GM19372 (cell line): ENCODE data around the gene GAS7.
"Not testable (repeated sequence)": the region's sequence is repeated elsewhere in the genome, so short reads cannot be mapped to it uniquely, and the experiment has no call there.

Experiments
- ATAC-seq: cut with Tn5 transposase; IDR thresholded peaks from one replicate; pipeline ENCODE4 v1.9.1; 2021; ENCODE audit warnings: mild to moderate bottlenecking, low read depth, moderate library complexity; ENCODE audit not compliant: unreplicated experiment

Gene GAS7

GRCh38 chr17:10057466-10057865, 140.9 kb downstream of the GAS7 start:
- not testable (repeated sequence) for ATAC-seq

GRCh38 chr17:10055262-10055975, 143.0 kb downstream of the GAS7 start:
- ATAC-seq: no peak

GRCh38 chr17:10053782-10054540, 144.4 kb downstream of the GAS7 start:
- ATAC-seq: no peak

- no peak for ATAC-seq
Observed at GRCh38 chr17:10052106-10052813, 146.1 kb downstream of the GAS7 start.

GRCh38 chr17:10051112-10051511, 147.3 kb downstream of the GAS7 start:
- no peak for ATAC-seq

GRCh38 chr17:10050597-10051101, 147.8 kb downstream of the GAS7 start:
- ATAC-seq: no peak

- no peak for ATAC-seq
Observed at GRCh38 chr17:10048629-10049350, 149.6 kb downstream of the GAS7 start.

GRCh38 chr17:10046786-10047785, 151.3 kb downstream of the GAS7 start:
- ATAC-seq: no peak

- no peak for ATAC-seq
Observed at GRCh38 chr17:10045871-10046658, 152.3 kb downstream of the GAS7 start.

- ATAC-seq: no peak
Observed at GRCh38 chr17:10042589-10043244, 155.7 kb downstream of the GAS7 start.

GRCh38 chr17:10041916-10042588, 156.4 kb downstream of the GAS7 start:
- no peak for ATAC-seq

- no peak for ATAC-seq
Observed at GRCh38 chr17:10041287-10041612, 157.2 kb downstream of the GAS7 start.

GRCh38 chr17:10036511-10037061, 161.8 kb downstream of the GAS7 start:
- no peak for ATAC-seq

GRCh38 chr17:10035885-10036284, 162.5 kb downstream of the GAS7 start:
- no peak for ATAC-seq

GRCh38 chr17:10034719-10035475, 163.5 kb downstream of the GAS7 start:
- no peak for ATAC-seq

- no peak for ATAC-seq
Observed at GRCh38 chr17:10033959-10034358, 164.4 kb downstream of the GAS7 start.

GRCh38 chr17:10033449-10033848, 165.0 kb downstream of the GAS7 start:
- no peak for ATAC-seq
